AG20443 (cell line): ENCODE measurements around the gene CHST1.

Source experiments
- DNase-seq: peaks from one replicate; pipeline ENCODE4 v3.0.0; 2012; ENCODE audit warnings: low spot score, mixed read lengths

The CHST1 gene

GRCh38 chr11:45605051-45605450 is 60.4 kb downstream of the CHST1 start:
- DNase-seq: no peak

- DNase-seq: no peak
Observed at GRCh38 chr11:45603946-45604682, 61.3 kb downstream of the CHST1 start.

- DNase-seq: no peak
Observed at GRCh38 chr11:45599161-45599943, 66.1 kb downstream of the CHST1 start.
